HCT116 (cell line): ENCODE measurements around the gene FAM114A1. TPM values are rescaled to one million over a fixed set of nuclear protein-coding genes. Genes with fewer than 3 reads are reported as not detected.
A peak's percentile ranks its signal among the peaks of the same experiment; 100 is the strongest.

Source experiments
- ATAC-seq: fragments of 200-7000 bp; cut with Tn5 transposase; 2 replicates; pipeline ENCODE4 v1.9.1; 2020; ENCODE audit warnings: mild to moderate bottlenecking, moderate library complexity
- BruUV-seq: library from RNA; stranded (reverse); fragments of 400-500 nt; replicated peaks from 2 replicates; lab custom pipeline; 2021; lab: Mats Ljungman, UMichigan
- CTCF ChIA-PET: fragments of 300-600 bp; sonication (Branson Sonifier 250); formaldehyde crosslinking; loops from one replicate; lab custom pipeline; 2021; ENCODE audit warnings: antibody characterized with exemption; lab: Charles Lee
- POLR2A ChIA-PET: fragments of 300-600, 350-600 bp; sonication (Branson Sonifier 250); formaldehyde crosslinking; loops from one replicate; lab custom pipeline; 2021; ENCODE audit warnings: antibody characterized with exemption; lab: Charles Lee
- RAD21 ChIA-PET, 2 experiments: fragments of 300-600 bp; sonication (Branson Sonifier 250); formaldehyde crosslinking; loops; one replicate each; lab custom pipeline; 2023; ENCODE audit warnings: low total read pairs in 2 of 2; ENCODE audit not compliant: uncharacterized antibody in 2 of 2, unreplicated experiment in 2 of 2, low non-redundant PET in 1 of 2; lab: Charles Lee
- DNase-seq: peaks from one replicate; pipeline ENCODE4 v3.0.0-alpha.2; 2010; ENCODE audit warnings: low read depth, low spot score
- H2AFZ ChIP-seq: fragments of 200-600 bp; shearing (Covaris generic), sonication (generic); 2 replicates; pipeline ENCODE4 v1.6.1; 2017; ENCODE audit warnings: low read depth, mixed run types, mixed read lengths, antibody characterized with exemption, low read length; ENCODE audit not compliant: poor library complexity, severe bottlenecking
- H3K27ac ChIP-seq: 2 replicates; pipeline ENCODE4 v1.5.1; 2012; ENCODE audit warnings: low read depth, low read length
- H3K27me3 ChIP-seq: fragments of 200-600 bp; sonication (generic); 2 replicates; pipeline ENCODE4 v1.6.1; 2016; ENCODE audit warnings: mixed run types, low read length, mixed read lengths; ENCODE audit not compliant: insufficient read depth
- H3K36me3 ChIP-seq, 2 experiments: fragments of 200-500 bp in 1 of 2; fragments of 200-600 bp in 1 of 2; sonication (Bioruptor generic) in 1 of 2; sonication (generic) in 1 of 2; 2 replicates each; pipeline versions ENCODE4 v1.5.1 to v1.6.1; 2014 to 2016; ENCODE audit warnings: low read length in 2 of 2, inconsistent platforms in 1 of 2, mixed read lengths in 1 of 2, mixed run types in 1 of 2; ENCODE audit not compliant: insufficient read depth in 2 of 2, control insufficient read depth in 1 of 2
- H3K4me1 ChIP-seq, 2 experiments: fragments of 200-600 bp in 1 of 2; sonication (generic) in 1 of 2; 2 replicates each; pipeline versions ENCODE4 v1.5.1 to v1.6.1; 2012 to 2017; ENCODE audit warnings: low read length in 2 of 2, inconsistent platforms in 1 of 2, mild to moderate bottlenecking in 1 of 2, mixed read lengths in 1 of 2, mixed run types in 1 of 2, moderate library complexity in 1 of 2; ENCODE audit not compliant: insufficient read depth in 2 of 2, control insufficient read depth in 1 of 2
- H3K4me2 ChIP-seq: fragments of 200-600 bp; sonication (generic); 2 replicates; pipeline ENCODE4 v1.6.1; 2017; ENCODE audit warnings: mixed run types, low read length, mixed read lengths
- H3K4me3 ChIP-seq, 2 experiments: fragments of 200-600 bp in 1 of 2; sonication (generic) in 1 of 2; replicated peaks in 1 of 2; 2 replicates each; pipeline ENCODE4 v1.5.1; 2011 to 2016; ENCODE audit warnings: low read length in 2 of 2, control low read depth in 1 of 2, low read depth in 1 of 2, mild to moderate bottlenecking in 1 of 2, mixed read lengths in 1 of 2, mixed run types in 1 of 2
- H3K79me2 ChIP-seq: fragments of 200-600 bp; sonication (generic); 2 replicates; pipeline ENCODE4 v1.6.1; 2017; ENCODE audit warnings: mild to moderate bottlenecking, mixed run types, low read length, moderate library complexity, mixed read lengths; ENCODE audit not compliant: insufficient read depth
- H3K9ac ChIP-seq: fragments of 200-600 bp; sonication (generic); 2 replicates; pipeline ENCODE4 v1.6.1; 2016; ENCODE audit warnings: low read length, mixed read lengths
- H3K9me2 ChIP-seq: fragments of 200-600 bp; sonication (generic), shearing (Covaris generic); 2 replicates; pipeline ENCODE4 v1.6.1; 2017; ENCODE audit warnings: mixed run types, mild to moderate bottlenecking, moderate library complexity; ENCODE audit not compliant: insufficient read depth
- H3K9me3 ChIP-seq, 2 experiments: fragments of 200-500 bp in 1 of 2; fragments of 200-600 bp in 1 of 2; sonication (Bioruptor generic) in 1 of 2; sonication (generic) in 1 of 2; 2 replicates each; pipeline ENCODE4 v1.6.1; 2014 to 2017; ENCODE audit warnings: low read length in 2 of 2, mixed read lengths in 2 of 2, inconsistent platforms in 1 of 2, low read depth in 1 of 2, mild to moderate bottlenecking in 1 of 2, mixed run types in 1 of 2, moderate library complexity in 1 of 2; ENCODE audit not compliant: control insufficient read depth in 1 of 2, insufficient read depth in 1 of 2
- H4K20me1 ChIP-seq: fragments of 200-600 bp; sonication (generic), shearing (Covaris generic); 2 replicates; pipeline ENCODE4 v1.6.1; 2017; ENCODE audit warnings: mixed run types, mild to moderate bottlenecking, moderate library complexity; ENCODE audit not compliant: insufficient read depth
- CBX3 ChIP-seq: IDR thresholded peaks from 2 replicates; pipeline ENCODE4 v1.6.1; 2012; ENCODE audit warnings: low read depth
- CEBPB ChIP-seq: IDR thresholded peaks from 2 replicates; pipeline ENCODE4 v1.6.1; 2012; ENCODE audit warnings: low read depth
- CTCF ChIP-seq, 3 experiments: fragments of 200-600 bp in 1 of 3; sonication (generic) in 1 of 3; IDR thresholded peaks in 2 of 3; conservative IDR thresholded peaks in 1 of 3; 2 replicates each; pipeline ENCODE4 v1.5.1; 2012 to 2017; ENCODE audit warnings: low read depth in 2 of 3, low read length in 2 of 3, antibody characterized with exemption in 1 of 3, borderline replicate concordance in 1 of 3, control low read depth in 1 of 3, mild to moderate bottlenecking in 1 of 3, mixed read lengths in 1 of 3, mixed run types in 1 of 3, moderate library complexity in 1 of 3; ENCODE audit not compliant: insufficient read depth in 1 of 3
- EGR1 ChIP-seq: IDR thresholded peaks from 2 replicates; pipeline ENCODE4 v1.6.1; 2012; ENCODE audit warnings: low read depth
- ELF1 ChIP-seq: IDR thresholded peaks from 2 replicates; pipeline ENCODE4 v1.6.1; 2012; ENCODE audit warnings: low read depth, borderline replicate concordance
- EZH2 ChIP-seq: fragments of 200-600 bp; sonication (generic); IDR thresholded peaks from 2 replicates; pipeline ENCODE4 v1.6.1; 2017; ENCODE audit warnings: antibody characterized with exemption, mixed run types
- EZH2phosphoT487 ChIP-seq: fragments of 200-600 bp; IDR thresholded peaks from 2 replicates; pipeline ENCODE4 v1.6.1; 2018; ENCODE audit warnings: antibody characterized with exemption, borderline replicate concordance
- SP1 ChIP-seq: IDR thresholded peaks from 2 replicates; pipeline ENCODE4 v1.6.1; 2012; ENCODE audit warnings: low read depth
- intact Hi-C: fragments of 100-400 bp; cut with micrococcal nuclease; formaldehyde crosslinking; loops from 2 replicates; pipeline ENCODE4 v1.10.0; 2022
- total RNA-seq: library from RNA; stranded (reverse); gene quantifications from one replicate; pipeline ENCODE4 v1.2.1, GENCODE V29; 2021; ENCODE audit not compliant: unreplicated experiment
- TF ChIP-seq, protein P1 (sequence below): IDR thresholded peaks from 2 replicates; pipeline ENCODE4 v1.6.1; 2012; ENCODE audit warnings: low read depth
- TF ChIP-seq, protein P2 (sequence below): IDR thresholded peaks from 2 replicates; pipeline ENCODE4 v1.6.1; 2012
- TF ChIP-seq, protein P3 (sequence below): IDR thresholded peaks from 2 replicates; pipeline ENCODE4 v1.6.1; 2011; ENCODE audit warnings: mild to moderate bottlenecking, low read length, moderate library complexity; ENCODE audit not compliant: insufficient replicate concordance; ENCODE audit errors: extremely low read depth

FAM114A1 gene
- total RNA-seq, 1 experiment from 2014 or later = 35.6 TPM

GRCh38 chr4:38859501-38859900, 8.1 kb upstream of the FAM114A1 start:
- no peak for DNase-seq
- no peaks in the 10 kb centered on the region for H3K9me2 ChIP-seq
- no peaks in the 10 kb centered on the region for H3K79me2 ChIP-seq
- no peak for ATAC-seq
- TF ChIP-seq EZH2 (no peak), EZH2phosphoT487 (no peak), ELF1 (no peak), EGR1 (no peak), CEBPB (no peak), SP1 (no peak), CBX3 (no peak), CTCF (IDR thresholded peaks at IDR 0.05 in 2 of 3, conservative IDR thresholded peaks at IDR 0.05 in 1 of 3; ENCODE audit: borderline replicate concordance in 1 of 3, insufficient read depth in 1 of 3, low read depth in 2 of 3, low read length in 2 of 3) (no peak)
- TF ChIP-seq, protein P1, sequence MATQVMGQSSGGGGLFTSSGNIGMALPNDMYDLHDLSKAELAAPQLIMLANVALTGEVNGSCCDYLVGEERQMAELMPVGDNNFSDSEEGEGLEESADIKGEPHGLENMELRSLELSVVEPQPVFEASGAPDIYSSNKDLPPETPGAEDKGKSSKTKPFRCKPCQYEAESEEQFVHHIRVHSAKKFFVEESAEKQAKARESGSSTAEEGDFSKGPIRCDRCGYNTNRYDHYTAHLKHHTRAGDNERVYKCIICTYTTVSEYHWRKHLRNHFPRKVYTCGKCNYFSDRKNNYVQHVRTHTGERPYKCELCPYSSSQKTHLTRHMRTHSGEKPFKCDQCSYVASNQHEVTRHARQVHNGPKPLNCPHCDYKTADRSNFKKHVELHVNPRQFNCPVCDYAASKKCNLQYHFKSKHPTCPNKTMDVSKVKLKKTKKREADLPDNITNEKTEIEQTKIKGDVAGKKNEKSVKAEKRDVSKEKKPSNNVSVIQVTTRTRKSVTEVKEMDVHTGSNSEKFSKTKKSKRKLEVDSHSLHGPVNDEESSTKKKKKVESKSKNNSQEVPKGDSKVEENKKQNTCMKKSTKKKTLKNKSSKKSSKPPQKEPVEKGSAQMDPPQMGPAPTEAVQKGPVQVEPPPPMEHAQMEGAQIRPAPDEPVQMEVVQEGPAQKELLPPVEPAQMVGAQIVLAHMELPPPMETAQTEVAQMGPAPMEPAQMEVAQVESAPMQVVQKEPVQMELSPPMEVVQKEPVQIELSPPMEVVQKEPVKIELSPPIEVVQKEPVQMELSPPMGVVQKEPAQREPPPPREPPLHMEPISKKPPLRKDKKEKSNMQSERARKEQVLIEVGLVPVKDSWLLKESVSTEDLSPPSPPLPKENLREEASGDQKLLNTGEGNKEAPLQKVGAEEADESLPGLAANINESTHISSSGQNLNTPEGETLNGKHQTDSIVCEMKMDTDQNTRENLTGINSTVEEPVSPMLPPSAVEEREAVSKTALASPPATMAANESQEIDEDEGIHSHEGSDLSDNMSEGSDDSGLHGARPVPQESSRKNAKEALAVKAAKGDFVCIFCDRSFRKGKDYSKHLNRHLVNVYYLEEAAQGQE = no peak
- TF ChIP-seq, protein P2, sequence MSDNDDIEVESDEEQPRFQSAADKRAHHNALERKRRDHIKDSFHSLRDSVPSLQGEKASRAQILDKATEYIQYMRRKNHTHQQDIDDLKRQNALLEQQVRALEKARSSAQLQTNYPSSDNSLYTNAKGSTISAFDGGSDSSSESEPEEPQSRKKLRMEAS = no peak
- TF ChIP-seq, protein P3, sequence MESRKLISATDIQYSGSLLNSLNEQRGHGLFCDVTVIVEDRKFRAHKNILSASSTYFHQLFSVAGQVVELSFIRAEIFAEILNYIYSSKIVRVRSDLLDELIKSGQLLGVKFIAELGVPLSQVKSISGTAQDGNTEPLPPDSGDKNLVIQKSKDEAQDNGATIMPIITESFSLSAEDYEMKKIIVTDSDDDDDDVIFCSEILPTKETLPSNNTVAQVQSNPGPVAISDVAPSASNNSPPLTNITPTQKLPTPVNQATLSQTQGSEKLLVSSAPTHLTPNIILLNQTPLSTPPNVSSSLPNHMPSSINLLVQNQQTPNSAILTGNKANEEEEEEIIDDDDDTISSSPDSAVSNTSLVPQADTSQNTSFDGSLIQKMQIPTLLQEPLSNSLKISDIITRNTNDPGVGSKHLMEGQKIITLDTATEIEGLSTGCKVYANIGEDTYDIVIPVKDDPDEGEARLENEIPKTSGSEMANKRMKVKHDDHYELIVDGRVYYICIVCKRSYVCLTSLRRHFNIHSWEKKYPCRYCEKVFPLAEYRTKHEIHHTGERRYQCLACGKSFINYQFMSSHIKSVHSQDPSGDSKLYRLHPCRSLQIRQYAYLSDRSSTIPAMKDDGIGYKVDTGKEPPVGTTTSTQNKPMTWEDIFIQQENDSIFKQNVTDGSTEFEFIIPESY = no peak
- intact Hi-C loops = loop anchor here (5.0 to 10.0 kb wide), 3 partner anchors 677 to 797 kb away; no protein-coding TSS in a partner anchor
- CTCF ChIA-PET = interaction anchor here (1.5 to 2.5 kb wide), 2 partner anchors 95 to 100 kb away, joined by 3 to 32 read pairs; no protein-coding TSS in a partner anchor
- H3K36me3 ChIP-seq = no peaks in the 10 kb centered on the region
- H3K9me3 ChIP-seq = no peaks in the 10 kb centered on the region
- BruUV-seq = no TSS peak
- no peak overlapping the region for H3K4me3 ChIP-seq
- RAD21 ChIA-PET = no interaction called here
- peaks cover 19 to 49% of the 10 kb centered on the region in 2 experiments for H3K4me1 ChIP-seq
- POLR2A ChIA-PET = interaction anchor here (1.5 kb wide), 1 partner anchor 100 kb away, joined by 4 read pairs; no protein-coding TSS in a partner anchor
- H3K27ac ChIP-seq = no peak overlapping the region
- no peak overlapping the region for H3K4me2 ChIP-seq
- H3K27me3 ChIP-seq = no peaks in the 10 kb centered on the region
- H4K20me1 ChIP-seq = no peaks in the 10 kb centered on the region
- no peak overlapping the region for H3K9ac ChIP-seq
- H2AFZ ChIP-seq = peak overlapping the region; percentile 82
